Mesenchymal stem cell (in vitro differentiated cells and primary cell): ENCODE data around the gene LRRC8B.

Experiments
- DNase-seq: peaks from one replicate; pipeline ENCODE4 v3.0.0-alpha.2; 2013
- H2AFZ ChIP-seq: one replicate; pipeline ENCODE4 v1.6.1; 2013; ENCODE audit warnings: low read depth, mild to moderate bottlenecking, control low read depth, inconsistent platforms, low read length, moderate library complexity
- H2AK5ac ChIP-seq: 2 replicates; pipeline ENCODE4 v1.6.1; 2013; ENCODE audit warnings: low read length, moderate library complexity, mild to moderate bottlenecking, inconsistent platforms; ENCODE audit not compliant: severe bottlenecking
- H2BK120ac ChIP-seq: one replicate; pipeline ENCODE4 v1.6.1; 2013; ENCODE audit warnings: low read depth, mild to moderate bottlenecking, inconsistent platforms, low read length, moderate library complexity
- H2BK12ac ChIP-seq, 2 experiments: one replicate each; pipeline ENCODE4 v1.6.1; 2013; ENCODE audit warnings: inconsistent platforms in 2 of 2, low read length in 2 of 2, mild to moderate bottlenecking in 2 of 2, moderate library complexity in 2 of 2, control low read depth in 1 of 2
- H2BK15ac ChIP-seq: one replicate; pipeline ENCODE4 v1.6.1; 2013; ENCODE audit warnings: mild to moderate bottlenecking, low read depth, inconsistent platforms; ENCODE audit not compliant: poor library complexity, severe bottlenecking
- H2BK5ac ChIP-seq: 2 replicates; pipeline ENCODE4 v1.6.1; 2013; ENCODE audit warnings: low read depth, mild to moderate bottlenecking, low read length, control low read depth, inconsistent platforms; ENCODE audit not compliant: poor library complexity, severe bottlenecking
- H3K14ac ChIP-seq, 2 experiments: one replicate each; pipeline ENCODE4 v1.6.1; 2013; ENCODE audit warnings: inconsistent platforms in 2 of 2, low read length in 2 of 2, control low read depth in 1 of 2, mild to moderate bottlenecking in 1 of 2, moderate library complexity in 1 of 2
- H3K18ac ChIP-seq, 2 experiments: one replicate each; pipeline ENCODE4 v1.6.1; 2013; ENCODE audit warnings: inconsistent platforms in 2 of 2, low read length in 2 of 2, control low read depth in 1 of 2, low read depth in 1 of 2, mild to moderate bottlenecking in 1 of 2
- H3K23ac ChIP-seq, 2 experiments: one replicate each; pipeline ENCODE4 v1.6.1; 2013; ENCODE audit warnings: inconsistent platforms in 2 of 2, low read length in 2 of 2, mild to moderate bottlenecking in 2 of 2, moderate library complexity in 2 of 2, control low read depth in 1 of 2
- H3K27ac ChIP-seq: 2 replicates; pipeline ENCODE4 v1.5.1; 2013; ENCODE audit warnings: mild to moderate bottlenecking, moderate library complexity, low read length, control low read depth, inconsistent platforms; ENCODE audit not compliant: poor library complexity, severe bottlenecking
- H3K27me3 ChIP-seq, 2 experiments: 2 replicates each; pipeline versions ENCODE4 v1.6.1 to v1.7.0; 2013; ENCODE audit warnings: low read length in 2 of 2, mild to moderate bottlenecking in 2 of 2, moderate library complexity in 2 of 2, control low read depth in 1 of 2, inconsistent platforms in 1 of 2; ENCODE audit not compliant: control insufficient read depth in 1 of 2, insufficient read depth in 1 of 2
- H3K36me3 ChIP-seq, 2 experiments: 2 replicates each; pipeline versions ENCODE4 v1.6.1 to v1.7.0; 2013; ENCODE audit warnings: low read length in 2 of 2, control low read depth in 1 of 2, inconsistent platforms in 1 of 2, low read depth in 1 of 2, mild to moderate bottlenecking in 1 of 2; ENCODE audit not compliant: insufficient read depth in 2 of 2, control insufficient read depth in 1 of 2
- H3K4ac ChIP-seq, 2 experiments: one replicate each; pipeline ENCODE4 v1.6.1; 2013; ENCODE audit warnings: inconsistent platforms in 2 of 2, low read length in 2 of 2, mild to moderate bottlenecking in 2 of 2, moderate library complexity in 2 of 2, control low read depth in 1 of 2, low read depth in 1 of 2
- H3K4me1 ChIP-seq: 2 replicates; pipeline ENCODE4 v1.6.1; 2013; ENCODE audit warnings: low read depth, low read length, control low read depth; ENCODE audit not compliant: control insufficient read depth, insufficient read depth
- H3K4me2 ChIP-seq: 2 replicates; pipeline ENCODE4 v1.6.1; 2013; ENCODE audit warnings: low read length, mild to moderate bottlenecking, inconsistent platforms; ENCODE audit not compliant: poor library complexity, severe bottlenecking
- H3K4me3 ChIP-seq, 2 experiments: 2 replicates each; pipeline versions ENCODE4 v1.5.1 to v1.7.0; 2013; ENCODE audit warnings: low read length in 2 of 2, mild to moderate bottlenecking in 2 of 2, control low read depth in 1 of 2, low read depth in 1 of 2; ENCODE audit not compliant: insufficient read depth in 1 of 2
- H3K79me1 ChIP-seq: replicated peaks from 2 replicates; pipeline ENCODE4 v1.6.1; 2013; ENCODE audit warnings: mild to moderate bottlenecking, control low read depth, low read length, inconsistent platforms; ENCODE audit not compliant: poor library complexity, severe bottlenecking
- H3K9ac ChIP-seq: 2 replicates; pipeline ENCODE4 v1.7.0; 2013; ENCODE audit warnings: mild to moderate bottlenecking, low read length, moderate library complexity
- H3K9me3 ChIP-seq: 2 replicates; pipeline ENCODE4 v1.7.0; 2013; ENCODE audit warnings: mild to moderate bottlenecking, low read length; ENCODE audit not compliant: control insufficient read depth
- H4K8ac ChIP-seq: one replicate; pipeline ENCODE4 v1.6.1; 2013; ENCODE audit warnings: inconsistent platforms, mild to moderate bottlenecking, low read length, moderate library complexity
- H4K91ac ChIP-seq: one replicate; pipeline ENCODE4 v1.6.1; 2013; ENCODE audit warnings: mild to moderate bottlenecking, low read length, inconsistent platforms
- WGBS: methylation state at CpG from one replicate; pipeline ENCODE4 v1.1.7; 2013; ENCODE audit warnings: mixed read lengths; 5-methylcytosine and 5-hydroxymethylcytosine counted together

LRRC8B gene

DNA sequence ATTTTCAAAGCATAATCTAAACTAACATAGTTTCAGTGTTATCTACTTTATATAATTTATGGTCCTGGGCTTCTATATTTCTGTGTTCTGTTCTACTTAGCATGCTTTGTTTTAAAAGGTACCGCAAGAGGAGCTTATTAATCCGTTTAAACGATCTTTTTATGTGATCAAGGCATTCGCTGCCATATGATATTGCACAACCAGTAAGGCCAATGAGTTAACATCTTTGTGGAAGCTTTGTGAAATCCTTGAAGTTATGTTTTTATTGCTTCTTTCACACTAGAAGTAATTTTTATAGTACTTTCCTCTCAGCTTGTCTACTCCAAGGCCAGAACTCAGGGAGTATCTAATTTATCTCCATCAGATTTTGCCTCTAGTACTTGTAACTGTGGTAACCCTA, 117.2 kb downstream of the LRRC8B start:
- H3K14ac ChIP-seq = no peak overlapping the region
- H3K9me3 ChIP-seq = peaks cover 10% of the 10 kb centered on the region
- no peak overlapping the region for H2BK12ac ChIP-seq
- no peak overlapping the region for H3K4me3 ChIP-seq
- no peak overlapping the region for H3K9ac ChIP-seq
- no peak overlapping the region for H2BK120ac ChIP-seq
- no peaks in the 10 kb centered on the region for H3K4me1 ChIP-seq
- no peak overlapping the region for H2AFZ ChIP-seq
- 51% methylated on average over 4 of the region's 4 CpGs for WGBS
- H3K36me3 ChIP-seq = no peaks in the 10 kb centered on the region
- no peak overlapping the region for H3K4me2 ChIP-seq
- H3K4ac ChIP-seq = no peak overlapping the region
- no peak overlapping the region for H3K18ac ChIP-seq
- no peak overlapping the region for H2AK5ac ChIP-seq
- DNase-seq = peak; percentile 29
- no peaks in the 10 kb centered on the region for H3K27me3 ChIP-seq
- no peak overlapping the region for H2BK5ac ChIP-seq
- H3K23ac ChIP-seq = no peak overlapping the region
- H4K8ac ChIP-seq = no peak overlapping the region
- H4K91ac ChIP-seq = no peak overlapping the region
- peaks cover 11% of the 10 kb centered on the region for H3K79me1 ChIP-seq
- no peak overlapping the region for H3K27ac ChIP-seq
- no peak overlapping the region for H2BK15ac ChIP-seq

DNA sequence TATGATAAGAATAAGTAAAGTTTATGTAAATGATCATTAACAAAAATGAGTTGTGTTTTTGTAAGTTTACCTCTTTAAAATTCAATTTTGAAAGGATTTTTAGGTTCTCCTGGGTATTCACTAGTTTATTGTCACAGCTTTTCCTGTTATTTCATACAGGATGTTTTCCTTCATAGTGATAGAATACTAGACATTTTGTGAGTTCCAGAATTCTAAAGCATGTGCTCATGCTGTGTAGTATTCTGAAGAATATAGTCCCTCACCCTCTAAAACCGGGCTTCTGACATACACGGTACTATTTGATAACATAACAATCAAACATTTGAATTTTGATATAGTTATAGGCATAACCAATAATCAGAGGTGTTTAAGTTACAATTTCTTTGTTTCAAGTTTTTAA, 118.9 kb downstream of the LRRC8B start:
- H3K36me3 ChIP-seq = no peaks in the 10 kb centered on the region
- no peak overlapping the region for H3K23ac ChIP-seq
- no peak overlapping the region for H3K4me2 ChIP-seq
- no peak overlapping the region for H2AK5ac ChIP-seq
- no peak overlapping the region for H4K8ac ChIP-seq
- no peak overlapping the region for H3K4ac ChIP-seq
- no peak overlapping the region for H3K4me3 ChIP-seq
- no peaks in the 10 kb centered on the region for H3K4me1 ChIP-seq
- H3K27me3 ChIP-seq = no peaks in the 10 kb centered on the region
- no peak overlapping the region for H3K18ac ChIP-seq
- H4K91ac ChIP-seq = no peak overlapping the region
- peaks cover 10% of the 10 kb centered on the region for H3K79me1 ChIP-seq
- no peak overlapping the region for H2BK12ac ChIP-seq
- DNase-seq = no peak
- no CpG with 5 or more reads among the region's 2 CpGs for WGBS
- H2AFZ ChIP-seq = no peak overlapping the region
- H2BK120ac ChIP-seq = no peak overlapping the region
- H3K9me3 ChIP-seq = peaks cover 10% of the 10 kb centered on the region
- H3K9ac ChIP-seq = no peak overlapping the region
- H2BK5ac ChIP-seq = no peak overlapping the region
- no peak overlapping the region for H3K14ac ChIP-seq
- H2BK15ac ChIP-seq = no peak overlapping the region
- H3K27ac ChIP-seq = no peak overlapping the region

DNA sequence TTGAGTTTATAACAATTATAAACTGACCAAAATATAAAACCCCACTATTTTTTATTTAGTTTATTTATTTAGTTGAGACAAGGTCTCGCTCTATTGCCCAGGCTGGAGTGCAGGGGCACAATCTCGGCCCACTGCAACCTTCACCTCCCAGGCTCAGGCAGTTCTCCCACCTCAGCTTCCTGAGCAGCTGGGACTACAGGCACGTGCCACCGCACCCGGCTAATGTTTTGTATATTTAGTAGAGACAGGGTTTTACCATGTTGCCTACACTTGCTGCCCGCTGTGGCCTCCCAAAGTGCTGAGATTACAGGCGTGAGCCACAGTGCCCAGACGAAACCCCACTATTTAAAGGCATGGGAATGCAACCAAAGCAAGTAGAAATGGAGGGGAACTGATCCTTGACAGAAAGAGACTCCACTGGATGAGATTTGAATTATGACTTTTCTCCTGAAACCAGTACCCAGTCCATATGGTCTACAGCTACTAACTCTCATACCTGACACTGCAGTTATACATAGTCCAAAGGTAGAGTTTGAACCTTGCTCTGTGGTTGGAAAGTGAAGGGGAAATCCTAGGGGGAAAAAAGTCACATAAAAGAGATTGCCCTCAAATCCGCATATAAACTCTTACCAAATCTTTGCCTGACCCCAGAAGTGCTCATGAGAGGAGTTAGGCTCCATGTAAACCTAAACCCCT, 119.6 kb downstream of the LRRC8B start:
- Histone ChIP-seq H4K8ac (no peak overlapping the region), H2BK12ac (no peak overlapping the region), H3K14ac (no peak overlapping the region), H3K9me3 (peaks cover 10% of the 10 kb centered on the region), H3K23ac (no peak overlapping the region), H3K4me3 (no peak overlapping the region), H3K36me3 (no peaks in the 10 kb centered on the region), H3K18ac (no peak overlapping the region), H3K9ac (no peak overlapping the region), H2AFZ (no peak overlapping the region), H2BK5ac (no peak overlapping the region), H2BK15ac (no peak overlapping the region), H3K4me2 (no peak overlapping the region), H4K91ac (no peak overlapping the region), H2AK5ac (no peak overlapping the region), H2BK120ac (no peak overlapping the region), H3K4ac (no peak overlapping the region), H3K4me1 (no peaks in the 10 kb centered on the region), H3K79me1 (peaks cover 7% of the 10 kb centered on the region), H3K27ac (no peak overlapping the region), H3K27me3 (no peaks in the 10 kb centered on the region)
- no peak for DNase-seq
- WGBS = 97% methylated on average over 9 of the region's 9 CpGs

DNA sequence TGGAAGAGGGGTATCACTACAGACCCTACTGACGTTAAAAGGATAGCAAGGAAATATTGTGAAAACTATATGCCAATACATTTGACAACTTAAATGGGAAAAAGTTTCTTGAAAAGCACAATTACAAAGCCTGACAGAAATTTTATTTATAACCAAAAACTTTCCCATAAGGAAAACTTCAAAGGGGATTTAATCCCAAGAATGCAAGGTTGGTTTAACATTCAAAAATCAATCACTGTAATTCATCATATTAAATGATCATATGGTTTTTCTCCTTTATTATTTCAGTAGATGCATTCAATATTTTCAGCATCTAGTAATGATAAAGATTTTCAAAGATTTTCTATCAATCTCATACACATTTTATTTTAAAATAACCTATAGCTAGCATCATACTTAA, 121.6 kb downstream of the LRRC8B start:
- Histone ChIP-seq H2AK5ac (no peak overlapping the region), H3K14ac (no peak overlapping the region), H2BK5ac (no peak overlapping the region), H3K36me3 (no peaks in the 10 kb centered on the region), H2BK15ac (no peak overlapping the region), H3K18ac (no peak overlapping the region), H3K4ac (no peak overlapping the region), H3K23ac (no peak overlapping the region), H4K8ac (no peak overlapping the region), H2BK120ac (no peak overlapping the region), H3K27ac (no peak overlapping the region), H3K79me1 (peaks cover 6% of the 10 kb centered on the region), H3K4me1 (no peaks in the 10 kb centered on the region), H4K91ac (no peak overlapping the region), H3K9ac (no peak overlapping the region), H2AFZ (no peak overlapping the region), H3K27me3 (no peaks in the 10 kb centered on the region), H3K4me3 (no peak overlapping the region), H3K9me3 (peaks cover 10% of the 10 kb centered on the region), H2BK12ac (no peak overlapping the region), H3K4me2 (no peak overlapping the region)
- no peak for DNase-seq
- WGBS = no CpG with 5 or more reads among the region's 1 CpG
